ENCODE measurements around the gene MMD. TPM values are rescaled to one million over a fixed set of nuclear protein-coding genes. Genes with fewer than 3 reads are reported as not detected.

Gene MMD
- polyA plus RNA-seq, 1 donor from 2014 or later = 111 TPM

DNA sequence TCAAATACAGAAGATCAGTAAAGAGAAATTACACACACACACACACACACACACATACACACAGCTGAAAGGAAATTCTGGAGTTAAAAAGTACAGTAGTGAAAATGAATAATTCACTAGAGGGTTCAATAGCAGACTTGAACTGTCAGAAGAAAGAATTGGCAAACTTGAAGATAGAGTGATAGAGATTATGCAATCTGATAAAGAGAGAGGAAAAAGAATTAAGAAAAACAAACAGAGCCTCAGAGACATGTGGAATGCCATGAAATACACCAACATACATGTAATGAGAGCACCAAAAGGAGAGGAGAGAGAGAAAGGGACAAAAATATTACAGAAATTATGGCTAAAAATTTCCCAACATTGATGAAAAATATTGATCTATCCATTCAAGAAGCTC is 60.7 kb downstream of the MMD start:
- Histone ChIP-seq H3K27ac (ENCODE audit: low read length) (no peak overlapping the region), H3K9ac (ENCODE audit: low read length) (no peak overlapping the region), H3K4me2 (ENCODE audit: low read length) (no peak overlapping the region), H3K36me3 (ENCODE audit: insufficient read depth, low read length) (no peaks in the 10 kb centered on the region), H3F3A (ENCODE audit: insufficient read depth, low read length, poor library complexity, severe bottlenecking) (no peaks in the 10 kb centered on the region), H3K9me3 (ENCODE audit: low read length) (no peaks in the 10 kb centered on the region), H3K4me3 (ENCODE audit: low read length) (no peak overlapping the region), H4K20me1 (ENCODE audit: insufficient read depth) (no peaks in the 10 kb centered on the region), H3K79me2 (replicated peaks; ENCODE audit: insufficient read depth, low read length) (no peaks in the 10 kb centered on the region), H3K27me3 (ENCODE audit: insufficient read depth, low read depth, low read length) (no peaks in the 10 kb centered on the region), H3K9me2 (ENCODE audit: insufficient read depth, low read length) (no peaks in the 10 kb centered on the region), H2AFZ (ENCODE audit: low read depth, low read length) (no peak overlapping the region)
- no peak for TF ChIP-seq RAD21 (conservative IDR thresholded peaks at IDR 0.05)
- TF ChIP-seq, protein P1, sequence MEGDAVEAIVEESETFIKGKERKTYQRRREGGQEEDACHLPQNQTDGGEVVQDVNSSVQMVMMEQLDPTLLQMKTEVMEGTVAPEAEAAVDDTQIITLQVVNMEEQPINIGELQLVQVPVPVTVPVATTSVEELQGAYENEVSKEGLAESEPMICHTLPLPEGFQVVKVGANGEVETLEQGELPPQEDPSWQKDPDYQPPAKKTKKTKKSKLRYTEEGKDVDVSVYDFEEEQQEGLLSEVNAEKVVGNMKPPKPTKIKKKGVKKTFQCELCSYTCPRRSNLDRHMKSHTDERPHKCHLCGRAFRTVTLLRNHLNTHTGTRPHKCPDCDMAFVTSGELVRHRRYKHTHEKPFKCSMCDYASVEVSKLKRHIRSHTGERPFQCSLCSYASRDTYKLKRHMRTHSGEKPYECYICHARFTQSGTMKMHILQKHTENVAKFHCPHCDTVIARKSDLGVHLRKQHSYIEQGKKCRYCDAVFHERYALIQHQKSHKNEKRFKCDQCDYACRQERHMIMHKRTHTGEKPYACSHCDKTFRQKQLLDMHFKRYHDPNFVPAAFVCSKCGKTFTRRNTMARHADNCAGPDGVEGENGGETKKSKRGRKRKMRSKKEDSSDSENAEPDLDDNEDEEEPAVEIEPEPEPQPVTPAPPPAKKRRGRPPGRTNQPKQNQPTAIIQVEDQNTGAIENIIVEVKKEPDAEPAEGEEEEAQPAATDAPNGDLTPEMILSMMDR (IDR thresholded peaks at IDR 0.05; ENCODE audit: poor library complexity, severe bottlenecking) = no peak
- TF ChIP-seq EZH2 (IDR thresholded peaks at IDR 0.05; ENCODE audit: borderline replicate concordance, insufficient read depth, low read length, poor library complexity, severe bottlenecking) = no peak
- TF ChIP-seq MXI1 (conservative IDR thresholded peaks at IDR 0.05; ENCODE audit: poor library complexity, severe bottlenecking) = no peak
- TF ChIP-seq, protein P2, sequence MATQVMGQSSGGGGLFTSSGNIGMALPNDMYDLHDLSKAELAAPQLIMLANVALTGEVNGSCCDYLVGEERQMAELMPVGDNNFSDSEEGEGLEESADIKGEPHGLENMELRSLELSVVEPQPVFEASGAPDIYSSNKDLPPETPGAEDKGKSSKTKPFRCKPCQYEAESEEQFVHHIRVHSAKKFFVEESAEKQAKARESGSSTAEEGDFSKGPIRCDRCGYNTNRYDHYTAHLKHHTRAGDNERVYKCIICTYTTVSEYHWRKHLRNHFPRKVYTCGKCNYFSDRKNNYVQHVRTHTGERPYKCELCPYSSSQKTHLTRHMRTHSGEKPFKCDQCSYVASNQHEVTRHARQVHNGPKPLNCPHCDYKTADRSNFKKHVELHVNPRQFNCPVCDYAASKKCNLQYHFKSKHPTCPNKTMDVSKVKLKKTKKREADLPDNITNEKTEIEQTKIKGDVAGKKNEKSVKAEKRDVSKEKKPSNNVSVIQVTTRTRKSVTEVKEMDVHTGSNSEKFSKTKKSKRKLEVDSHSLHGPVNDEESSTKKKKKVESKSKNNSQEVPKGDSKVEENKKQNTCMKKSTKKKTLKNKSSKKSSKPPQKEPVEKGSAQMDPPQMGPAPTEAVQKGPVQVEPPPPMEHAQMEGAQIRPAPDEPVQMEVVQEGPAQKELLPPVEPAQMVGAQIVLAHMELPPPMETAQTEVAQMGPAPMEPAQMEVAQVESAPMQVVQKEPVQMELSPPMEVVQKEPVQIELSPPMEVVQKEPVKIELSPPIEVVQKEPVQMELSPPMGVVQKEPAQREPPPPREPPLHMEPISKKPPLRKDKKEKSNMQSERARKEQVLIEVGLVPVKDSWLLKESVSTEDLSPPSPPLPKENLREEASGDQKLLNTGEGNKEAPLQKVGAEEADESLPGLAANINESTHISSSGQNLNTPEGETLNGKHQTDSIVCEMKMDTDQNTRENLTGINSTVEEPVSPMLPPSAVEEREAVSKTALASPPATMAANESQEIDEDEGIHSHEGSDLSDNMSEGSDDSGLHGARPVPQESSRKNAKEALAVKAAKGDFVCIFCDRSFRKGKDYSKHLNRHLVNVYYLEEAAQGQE (IDR thresholded peaks at IDR 0.05; ENCODE audit: borderline replicate concordance) = no peak
- TF ChIP-seq POLR2AphosphoS5 (IDR thresholded peaks at IDR 0.05) = no peak
- no peak for TF ChIP-seq EP300 (conservative IDR thresholded peaks at IDR 0.05; ENCODE audit: poor library complexity, severe bottlenecking)

- Histone ChIP-seq H4K20me1 (ENCODE audit: insufficient read depth) (no peaks in the 10 kb centered on the region), H3K9me3 (ENCODE audit: low read length) (no peaks in the 10 kb centered on the region), H3K9ac (ENCODE audit: low read length) (no peak overlapping the region), H3K4me3 (ENCODE audit: low read length) (no peak overlapping the region), H3K36me3 (ENCODE audit: insufficient read depth, low read length) (no peaks in the 10 kb centered on the region), H3K9me2 (ENCODE audit: insufficient read depth, low read length) (no peaks in the 10 kb centered on the region), H3K27ac (ENCODE audit: low read length) (no peak overlapping the region), H3K79me2 (replicated peaks; ENCODE audit: insufficient read depth, low read length) (no peaks in the 10 kb centered on the region), H3K4me2 (ENCODE audit: low read length) (no peak overlapping the region), H3F3A (ENCODE audit: insufficient read depth, low read length, poor library complexity, severe bottlenecking) (no peaks in the 10 kb centered on the region), H2AFZ (ENCODE audit: low read depth, low read length) (no peak overlapping the region), H3K27me3 (ENCODE audit: insufficient read depth, low read depth, low read length) (no peaks in the 10 kb centered on the region)
- TF ChIP-seq, protein P1 (IDR thresholded peaks at IDR 0.05; ENCODE audit: poor library complexity, severe bottlenecking) = peak; percentile 70
- TF ChIP-seq RAD21 (conservative IDR thresholded peaks at IDR 0.05) (peak; percentile 67), TAF1 (IDR thresholded peaks at IDR 0.05; ENCODE audit: low read depth) (no peak), SMC3 (conservative IDR thresholded peaks at IDR 0.05; ENCODE audit: poor library complexity) (peak; percentile 69), POLR2AphosphoS5 (IDR thresholded peaks at IDR 0.05) (no peak), EP300 (conservative IDR thresholded peaks at IDR 0.05; ENCODE audit: poor library complexity, severe bottlenecking) (no peak)
Measured at GRCh38 chr17:55356434-55357328, 65.0 kb downstream of the MMD start.
